HepG2 (cell line): Measurements from ENCODE around the gene SPON2. TPM values are rescaled to one million over a fixed set of nuclear protein-coding genes. Genes with fewer than 3 reads are reported as not detected.

Source experiments
- ATAC-seq: fragments of 200-7000 bp; cut with Tn5 transposase; 3 replicates; pipeline ENCODE4 v1.9.1; 2020; ENCODE audit warnings: mild to moderate bottlenecking, moderate library complexity
- BruUV-seq: library from RNA; stranded (reverse); fragments of 400-500 nt; replicated peaks from 2 replicates; lab custom pipeline; 2021; lab: Mats Ljungman, UMichigan
- CTCF ChIA-PET: fragments of 300-600 bp; formaldehyde crosslinking; extraction: SDS; loops from one replicate; lab custom pipeline; 2021; ENCODE audit warnings: low total read pairs, inconsistent platforms, low intra/inter-chr PET ratio; lab: Yijun Ruan, JAX
- POLR2A ChIA-PET: fragments of 350-600 bp; sonication (Branson Sonifier 250); formaldehyde crosslinking; loops from one replicate; lab custom pipeline; 2020; ENCODE audit warnings: antibody characterized with exemption, inconsistent platforms; lab: Yijun Ruan, JAX
- DNase-seq: peaks from one replicate; pipeline ENCODE4 v3.0.0-alpha.2; 2015; ENCODE audit warnings: low spot score
- FAIRE-seq: peaks from 3 replicates; lab custom pipeline; 2011; peaks lifted over from hg19 to GRCh38; lab: Jason Lieb, UNC
- H2AFZ ChIP-seq: one replicate; pipeline ENCODE4 v1.6.1; 2011; ENCODE audit warnings: low read length, inconsistent platforms
- H3K27ac ChIP-seq: fragments of 300-600 bp; 3 replicates; pipeline ENCODE4 v1.8.0; 2011; ENCODE audit warnings: mixed run types, mild to moderate bottlenecking, mixed read lengths, low read length, inconsistent platforms; ENCODE audit not compliant: insufficient read depth; ENCODE audit errors: extremely low read length
- H3K27me3 ChIP-seq, 2 experiments: fragments of 200-600 bp in 1 of 2; 2 replicates in 1 of 2; 3 replicates in 1 of 2; pipeline versions ENCODE4 v1.6.0 to v1.8.0; 2011; ENCODE audit warnings: low read length in 2 of 2, mild to moderate bottlenecking in 2 of 2, moderate library complexity in 2 of 2, inconsistent platforms in 1 of 2; ENCODE audit not compliant: insufficient read depth in 2 of 2, control insufficient read depth in 1 of 2
- H3K36me3 ChIP-seq, 2 experiments: fragments of 200-600 bp in 1 of 2; replicated peaks in 1 of 2; 2 replicates in 1 of 2; 3 replicates in 1 of 2; pipeline versions ENCODE4 v1.5.1 to v1.8.0; 2011; ENCODE audit warnings: low read length in 2 of 2, inconsistent platforms in 1 of 2; ENCODE audit not compliant: insufficient read depth in 2 of 2, control insufficient read depth in 1 of 2
- H3K4me1 ChIP-seq: 2 replicates; pipeline ENCODE4 v1.5.1; 2012; ENCODE audit warnings: low read length, inconsistent platforms; ENCODE audit not compliant: insufficient read depth
- H3K4me2 ChIP-seq: 2 replicates; pipeline ENCODE4 v1.6.0; 2011; ENCODE audit warnings: low read depth, low read length, inconsistent platforms
- H3K4me3 ChIP-seq, 3 experiments: fragments of 200-600 bp in 1 of 3; sonication (generic), shearing (Covaris generic) in 1 of 3; replicated peaks in 1 of 3; 2 replicates each; pipeline ENCODE4 v1.5.1; 2011 to 2016; ENCODE audit warnings: low read length in 3 of 3, inconsistent platforms in 2 of 3, low read depth in 2 of 3, mild to moderate bottlenecking in 2 of 3, control low read depth in 1 of 3, mixed read lengths in 1 of 3; ENCODE audit not compliant: insufficient read depth in 1 of 3
- H3K79me2 ChIP-seq: one replicate; pipeline ENCODE4 v1.6.1; 2011; ENCODE audit warnings: low read length, inconsistent platforms; ENCODE audit not compliant: insufficient read depth
- H3K9ac ChIP-seq: 2 replicates; pipeline ENCODE4 v1.6.0; 2011; ENCODE audit warnings: mild to moderate bottlenecking, low read depth, low read length, inconsistent platforms; ENCODE audit not compliant: insufficient read depth
- H3K9me3 ChIP-seq: 2 replicates; pipeline ENCODE4 v1.5.1; 2012; ENCODE audit warnings: mild to moderate bottlenecking, low read length
- H4K20me1 ChIP-seq: 2 replicates; pipeline ENCODE4 v1.6.0; 2011; ENCODE audit warnings: inconsistent platforms, mild to moderate bottlenecking, low read length, moderate library complexity; ENCODE audit not compliant: insufficient read depth
- ERF ChIP-seq: IDR thresholded peaks from 2 replicates; pipeline ENCODE4 v1.6.1; 2018; ENCODE audit warnings: missing biosample characterization, missing genetic modification reagents
- HOMEZ ChIP-seq: IDR thresholded peaks from 2 replicates; pipeline ENCODE4 v1.6.1; 2016; ENCODE audit warnings: low read depth
- RBFOX2 ChIP-seq: fragments of 200-400 bp; formaldehyde crosslinking; IDR thresholded peaks from 2 replicates; pipeline ENCODE4 v1.6.1; 2017; ENCODE audit warnings: low read depth, mild to moderate bottlenecking, low read length
- TERF1 ChIP-seq: sonication (generic); formaldehyde crosslinking; IDR thresholded peaks from 2 replicates; pipeline ENCODE4 v1.8.0; 2022; ENCODE audit warnings: mild to moderate bottlenecking, missing genetic modification reagents, moderate library complexity
- ZBTB38 ChIP-seq: sonication (generic); formaldehyde crosslinking; IDR thresholded peaks from 2 replicates; pipeline ENCODE4 v1.5.1; 2020; ENCODE audit warnings: mild to moderate bottlenecking, missing genetic modification reagents
- ZNF570 ChIP-seq: sonication (generic); formaldehyde crosslinking; IDR thresholded peaks from 2 replicates; pipeline ENCODE4 v1.4.0; 2020; ENCODE audit warnings: mild to moderate bottlenecking, missing genetic modification reagents, borderline replicate concordance
- ZNF879 ChIP-seq: sonication (generic); formaldehyde crosslinking; IDR thresholded peaks from 2 replicates; pipeline ENCODE4 v1.8.1; 2023; ENCODE audit warnings: missing genetic modification reagents
- WGBS: methylation state at CpG from one replicate; pipeline ENCODE4 v1.1.6; 2017; ENCODE audit warnings: low lambda C conversion rate; 5-methylcytosine and 5-hydroxymethylcytosine counted together
- in situ Hi-C: cut with HindIII; loops from 2 replicates; pipeline ENCODE4 v1.10.0; 2017; ENCODE audit warnings: low pct_unique_long_range_greater_than_20kb; ENCODE audit not compliant: extremely low pct_ligation_motif_present
- intact Hi-C: fragments of 100-400 bp; cut with micrococcal nuclease; formaldehyde crosslinking; loops from one replicate; pipeline ENCODE4 v1.10.0; 2022; ENCODE audit not compliant: unreplicated experiment
- polyA plus RNA-seq, 8 experiments: library from polyadenylated mRNA; depleted of rRNA in 3 of 8; stranded (reverse) in 7 of 8; unstranded in 1 of 8; fragments of >200 nt; fragmentation: Illumina TruSeq in 4 of 8; extraction: Trizol in 4 of 8; gene quantifications; 2 replicates each; pipeline versions ENCODE4 v1.2.1 to v1.2.3, GENCODE V29; 2011 to 2016; ENCODE audit warnings: low read depth in 4 of 8, missing spikeins in 1 of 8, mixed read lengths in 1 of 8; ENCODE audit not compliant: insufficient read depth in 1 of 8
- total RNA-seq, 5 experiments: library from RNA; depleted of rRNA; stranded (reverse); fragments of >200 nt; fragmentation: Illumina TruSeq; extraction: Trizol; gene quantifications; 2 replicates each; pipeline ENCODE4 v1.2.3, GENCODE V29; 2016; ENCODE audit warnings: low read depth in 1 of 5
- TF ChIP-seq, protein P1 (sequence below): sonication (generic); formaldehyde crosslinking; IDR thresholded peaks from 2 replicates; pipeline ENCODE4 v1.5.1; 2020; ENCODE audit warnings: mild to moderate bottlenecking, missing genetic modification reagents, moderate library complexity
- TF ChIP-seq, protein P2 (sequence below): sonication (generic); formaldehyde crosslinking; IDR thresholded peaks from 2 replicates; pipeline ENCODE4 v1.4.0; 2020; ENCODE audit warnings: mild to moderate bottlenecking, missing genetic modification reagents
- TF ChIP-seq, protein P3 (sequence below): sonication (generic); formaldehyde crosslinking; IDR thresholded peaks from 2 replicates; pipeline ENCODE4 v1.4.0; 2020; ENCODE audit warnings: missing genetic modification reagents
- TF ChIP-seq, protein P4 (sequence below): sonication (generic); formaldehyde crosslinking; IDR thresholded peaks from 2 replicates; pipeline ENCODE4 v1.5.0; 2020; ENCODE audit warnings: mild to moderate bottlenecking, missing genetic modification reagents, moderate library complexity

Gene SPON2
- total and polyA plus RNA-seq, 2 of the 13 experiments (the other 11 are each of a cell fraction or from before 2014, with no cell fraction given), result 17.4 to 55.2 TPM

DNA sequence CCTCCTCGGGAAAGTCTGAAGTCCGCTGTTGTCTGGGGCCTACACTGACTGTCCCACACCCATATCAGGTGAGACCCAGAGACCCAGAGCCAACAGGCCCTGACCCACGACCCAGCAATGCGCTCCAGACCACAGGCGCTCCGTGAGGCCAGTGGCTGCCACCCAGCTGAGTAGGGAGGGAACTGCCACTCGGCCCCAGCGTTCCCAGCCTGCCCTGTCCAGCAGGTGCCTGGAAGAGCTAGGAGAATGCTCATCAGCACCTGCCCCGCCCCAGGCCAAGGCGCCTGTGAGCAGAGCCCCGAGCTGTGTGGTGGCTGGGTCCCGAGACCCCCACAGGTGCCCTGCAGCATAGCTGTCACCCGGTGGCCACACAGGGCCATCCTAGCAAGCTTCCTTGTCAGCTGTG lies 2.7 kb downstream of the SPON2 start:
- in situ Hi-C loops, result loop anchor here (5.0 kb wide), 1 partner anchor 38 kb away; no protein-coding TSS in a partner anchor
- WGBS, result no CpG with 5 or more reads among the region's 13 CpGs
- no peak overlapping the region for H3K4me3 ChIP-seq
- no peak overlapping the region for H3K9ac ChIP-seq
- H3K27ac ChIP-seq, result no peak overlapping the region
- no peaks in the 10 kb centered on the region for H3K9me3 ChIP-seq
- POLR2A ChIA-PET, result no interaction called here
- FAIRE-seq (no peak), ATAC-seq (no peak), DNase-seq (no peak)
- BruUV-seq, result no TSS peak
- peaks cover 30% of the 10 kb centered on the region for H3K4me1 ChIP-seq
- intact Hi-C loops, result no loop called here
- no peak overlapping the region for H2AFZ ChIP-seq
- peaks cover 3 to 9% of the 10 kb centered on the region in 2 experiments; a peak in 2 of 5 replicates for H3K36me3 ChIP-seq
- H3K79me2 ChIP-seq, result no peaks in the 10 kb centered on the region
- H4K20me1 ChIP-seq, result no peaks in the 10 kb centered on the region
- CTCF ChIA-PET, result no interaction called here
- H3K4me2 ChIP-seq, result no peak overlapping the region
- H3K27me3 ChIP-seq, result peaks cover 0 to 3% of the 10 kb centered on the region in 2 experiments; a peak in 2 of 5 replicates
- TF ChIP-seq, protein P1, sequence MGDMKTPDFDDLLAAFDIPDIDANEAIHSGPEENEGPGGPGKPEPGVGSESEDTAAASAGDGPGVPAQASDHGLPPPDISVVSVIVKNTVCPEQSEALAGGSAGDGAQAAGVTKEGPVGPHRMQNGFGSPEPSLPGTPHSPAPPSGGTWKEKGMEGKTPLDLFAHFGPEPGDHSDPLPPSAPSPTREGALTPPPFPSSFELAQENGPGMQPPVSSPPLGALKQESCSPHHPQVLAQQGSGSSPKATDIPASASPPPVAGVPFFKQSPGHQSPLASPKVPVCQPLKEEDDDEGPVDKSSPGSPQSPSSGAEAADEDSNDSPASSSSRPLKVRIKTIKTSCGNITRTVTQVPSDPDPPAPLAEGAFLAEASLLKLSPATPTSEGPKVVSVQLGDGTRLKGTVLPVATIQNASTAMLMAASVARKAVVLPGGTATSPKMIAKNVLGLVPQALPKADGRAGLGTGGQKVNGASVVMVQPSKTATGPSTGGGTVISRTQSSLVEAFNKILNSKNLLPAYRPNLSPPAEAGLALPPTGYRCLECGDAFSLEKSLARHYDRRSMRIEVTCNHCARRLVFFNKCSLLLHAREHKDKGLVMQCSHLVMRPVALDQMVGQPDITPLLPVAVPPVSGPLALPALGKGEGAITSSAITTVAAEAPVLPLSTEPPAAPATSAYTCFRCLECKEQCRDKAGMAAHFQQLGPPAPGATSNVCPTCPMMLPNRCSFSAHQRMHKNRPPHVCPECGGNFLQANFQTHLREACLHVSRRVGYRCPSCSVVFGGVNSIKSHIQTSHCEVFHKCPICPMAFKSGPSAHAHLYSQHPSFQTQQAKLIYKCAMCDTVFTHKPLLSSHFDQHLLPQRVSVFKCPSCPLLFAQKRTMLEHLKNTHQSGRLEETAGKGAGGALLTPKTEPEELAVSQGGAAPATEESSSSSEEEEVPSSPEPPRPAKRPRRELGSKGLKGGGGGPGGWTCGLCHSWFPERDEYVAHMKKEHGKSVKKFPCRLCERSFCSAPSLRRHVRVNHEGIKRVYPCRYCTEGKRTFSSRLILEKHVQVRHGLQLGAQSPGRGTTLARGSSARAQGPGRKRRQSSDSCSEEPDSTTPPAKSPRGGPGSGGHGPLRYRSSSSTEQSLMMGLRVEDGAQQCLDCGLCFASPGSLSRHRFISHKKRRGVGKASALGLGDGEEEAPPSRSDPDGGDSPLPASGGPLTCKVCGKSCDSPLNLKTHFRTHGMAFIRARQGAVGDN (CRISPR knock-in tag), result peak; percentile 33; the same call in 1 of the 2 replicates
- TF ChIP-seq, protein P2, sequence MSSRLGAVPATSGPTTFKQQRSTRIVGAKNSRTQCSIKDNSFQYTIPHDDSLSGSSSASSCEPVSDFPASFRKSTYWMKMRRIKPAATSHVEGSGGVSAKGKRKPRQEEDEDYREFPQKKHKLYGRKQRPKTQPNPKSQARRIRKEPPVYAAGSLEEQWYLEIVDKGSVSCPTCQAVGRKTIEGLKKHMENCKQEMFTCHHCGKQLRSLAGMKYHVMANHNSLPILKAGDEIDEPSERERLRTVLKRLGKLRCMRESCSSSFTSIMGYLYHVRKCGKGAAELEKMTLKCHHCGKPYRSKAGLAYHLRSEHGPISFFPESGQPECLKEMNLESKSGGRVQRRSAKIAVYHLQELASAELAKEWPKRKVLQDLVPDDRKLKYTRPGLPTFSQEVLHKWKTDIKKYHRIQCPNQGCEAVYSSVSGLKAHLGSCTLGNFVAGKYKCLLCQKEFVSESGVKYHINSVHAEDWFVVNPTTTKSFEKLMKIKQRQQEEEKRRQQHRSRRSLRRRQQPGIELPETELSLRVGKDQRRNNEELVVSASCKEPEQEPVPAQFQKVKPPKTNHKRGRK (CRISPR knock-in tag), result no peak
- no peak for TF ChIP-seq ZNF570 (CRISPR knock-in tag)
- TF ChIP-seq HOMEZ (CRISPR knock-in tag), result no peak
- peak; percentile 10; the same call in 1 of the 2 replicates for TF ChIP-seq RBFOX2
- TF ChIP-seq TERF1 (CRISPR knock-in tag), result no peak
- TF ChIP-seq ERF, result no peak
- TF ChIP-seq, protein P3, sequence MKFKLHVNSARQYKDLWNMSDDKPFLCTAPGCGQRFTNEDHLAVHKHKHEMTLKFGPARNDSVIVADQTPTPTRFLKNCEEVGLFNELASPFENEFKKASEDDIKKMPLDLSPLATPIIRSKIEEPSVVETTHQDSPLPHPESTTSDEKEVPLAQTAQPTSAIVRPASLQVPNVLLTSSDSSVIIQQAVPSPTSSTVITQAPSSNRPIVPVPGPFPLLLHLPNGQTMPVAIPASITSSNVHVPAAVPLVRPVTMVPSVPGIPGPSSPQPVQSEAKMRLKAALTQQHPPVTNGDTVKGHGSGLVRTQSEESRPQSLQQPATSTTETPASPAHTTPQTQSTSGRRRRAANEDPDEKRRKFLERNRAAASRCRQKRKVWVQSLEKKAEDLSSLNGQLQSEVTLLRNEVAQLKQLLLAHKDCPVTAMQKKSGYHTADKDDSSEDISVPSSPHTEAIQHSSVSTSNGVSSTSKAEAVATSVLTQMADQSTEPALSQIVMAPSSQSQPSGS, result no peak
- TF ChIP-seq ZNF879, result no peak
- no peak; the same call in 1 of the 2 replicates for TF ChIP-seq ZBTB38
- TF ChIP-seq, protein P4, sequence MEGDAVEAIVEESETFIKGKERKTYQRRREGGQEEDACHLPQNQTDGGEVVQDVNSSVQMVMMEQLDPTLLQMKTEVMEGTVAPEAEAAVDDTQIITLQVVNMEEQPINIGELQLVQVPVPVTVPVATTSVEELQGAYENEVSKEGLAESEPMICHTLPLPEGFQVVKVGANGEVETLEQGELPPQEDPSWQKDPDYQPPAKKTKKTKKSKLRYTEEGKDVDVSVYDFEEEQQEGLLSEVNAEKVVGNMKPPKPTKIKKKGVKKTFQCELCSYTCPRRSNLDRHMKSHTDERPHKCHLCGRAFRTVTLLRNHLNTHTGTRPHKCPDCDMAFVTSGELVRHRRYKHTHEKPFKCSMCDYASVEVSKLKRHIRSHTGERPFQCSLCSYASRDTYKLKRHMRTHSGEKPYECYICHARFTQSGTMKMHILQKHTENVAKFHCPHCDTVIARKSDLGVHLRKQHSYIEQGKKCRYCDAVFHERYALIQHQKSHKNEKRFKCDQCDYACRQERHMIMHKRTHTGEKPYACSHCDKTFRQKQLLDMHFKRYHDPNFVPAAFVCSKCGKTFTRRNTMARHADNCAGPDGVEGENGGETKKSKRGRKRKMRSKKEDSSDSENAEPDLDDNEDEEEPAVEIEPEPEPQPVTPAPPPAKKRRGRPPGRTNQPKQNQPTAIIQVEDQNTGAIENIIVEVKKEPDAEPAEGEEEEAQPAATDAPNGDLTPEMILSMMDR (CRISPR knock-in tag), result 0 out of 2 replicates have a peak, but pooled peaks have one; percentile 12
